Measurements from ENCODE around the gene BPIFA2. TPM values are rescaled to one million over a fixed set of nuclear protein-coding genes. Genes with fewer than 3 reads are reported as not detected.

Gene BPIFA2
- total RNA-seq, 1 donor from 2014 or later, result not detected

GRCh38 chr20:33211817-33212424 is 44.0 kb downstream of the BPIFA2 start:
- Histone ChIP-seq H3K27ac (no peak overlapping the region), H3K27me3 (ENCODE audit: low read depth) (peaks cover 14% of the 10 kb centered on the region), H3K9me3 (no peaks in the 10 kb centered on the region), H3K4me1 (no peaks in the 10 kb centered on the region), H3K36me3 (no peaks in the 10 kb centered on the region), H3K4me3 (no peak overlapping the region)
- DNase-seq (peak; percentile 58), ATAC-seq (peak; percentile 84 to 86)
- intact Hi-C loops (cut with DNase I), result no loop called here
- peak; percentile 46 for TF ChIP-seq CTCF (IDR thresholded peaks at IDR 0.05)

GRCh38 chr20:33217052-33217451 is 49.1 kb downstream of the BPIFA2 start, which contains the start of gene BPIFA3:
Gene BPIFA3, plus strand, starts transcription at chr20:33217352. Its CDS starts 185 bp downstream, at chr20:33217537.
- intact Hi-C loops (cut with DNase I), result no loop called here

GRCh38 chr20:33224399-33224798 is 56.4 kb downstream of the BPIFA2 start:
- Histone ChIP-seq H3K36me3 (no peaks in the 10 kb centered on the region), H3K9me3 (no peaks in the 10 kb centered on the region), H3K4me3 (no peak overlapping the region), H3K27ac (no peak overlapping the region), H3K27me3 (ENCODE audit: low read depth) (peaks cover 5% of the 10 kb centered on the region), H3K4me1 (no peaks in the 10 kb centered on the region)
- DNase-seq, result no peak
- intact Hi-C loops (cut with DNase I), result no loop called here
- no peak for TF ChIP-seq CTCF (IDR thresholded peaks at IDR 0.05)
- no peak for ATAC-seq

More at GRCh38 chr20:33217052-33217451, 49.1 kb downstream of the BPIFA2 start, which contains the start of gene BPIFA3:
- no peaks in the 10 kb centered on the region for H3K36me3 ChIP-seq
- H3K4me1 ChIP-seq, result no peaks in the 10 kb centered on the region
- peak in 1 of 2 donors; percentile 25 for ATAC-seq
- no peak for TF ChIP-seq CTCF (IDR thresholded peaks at IDR 0.05)
- no peak within 1 kb of the TSS for H3K4me3 ChIP-seq
- no peak for DNase-seq
- no peaks in the 10 kb centered on the region for H3K9me3 ChIP-seq
- H3K27me3 ChIP-seq (ENCODE audit: low read depth), result peaks cover 10% of the 10 kb centered on the region
- H3K27ac ChIP-seq, result no peak within 1 kb of the TSS

DNA sequence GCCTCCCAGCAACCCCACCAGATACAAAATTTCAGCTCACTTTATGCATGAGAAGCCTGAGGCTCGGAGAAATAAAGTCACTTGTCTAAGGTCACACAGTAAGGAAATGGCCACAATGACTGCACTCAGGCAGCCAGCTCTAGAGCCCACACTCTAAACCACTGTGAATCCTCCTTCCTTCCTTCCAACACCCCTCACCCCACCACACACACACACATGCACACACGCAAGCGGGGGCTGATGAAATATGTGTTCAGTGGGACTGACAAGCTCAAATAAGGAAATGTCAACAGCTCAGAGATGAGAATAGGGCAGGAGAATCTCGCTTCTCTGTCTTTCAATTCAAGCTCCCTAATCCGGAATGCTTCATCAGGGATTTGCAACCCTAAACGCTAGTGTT is 61.9 kb downstream of the BPIFA2 start:
- H3K4me1 ChIP-seq, result no peaks in the 10 kb centered on the region
- no peak for DNase-seq
- H3K27ac ChIP-seq, result no peak overlapping the region
- ATAC-seq, result no peak
- no peaks in the 10 kb centered on the region for H3K27me3 ChIP-seq (ENCODE audit: low read depth)
- no peaks in the 10 kb centered on the region for H3K36me3 ChIP-seq
- no peaks in the 10 kb centered on the region for H3K9me3 ChIP-seq
- intact Hi-C loops (cut with DNase I), result no loop called here
- H3K4me3 ChIP-seq, result no peak overlapping the region
- no peak for TF ChIP-seq CTCF (IDR thresholded peaks at IDR 0.05)

Other genes starting within 250 kb of the BPIFA2 start
- gene SUN5, start 163.7 kb upstream of the BPIFA2 start, total RNA-seq, result not detected
- 0.21 TPM for gene BPIFB2, start 160.5 kb upstream of the BPIFA2 start, total RNA-seq
- gene BPIFB6, start 136.5 kb upstream of the BPIFA2 start, total RNA-seq, result not detected
- gene BPIFB3, start 114.3 kb upstream of the BPIFA2 start, total RNA-seq, result not detected
- not detected for gene BPIFB4, start 88.5 kb upstream of the BPIFA2 start, total RNA-seq
- gene BPIFA3, start 49.2 kb downstream of the BPIFA2 start, total RNA-seq, result not detected
- 28.4 TPM for gene BPIFA1, start 67.8 kb downstream of the BPIFA2 start, total RNA-seq
- 263 TPM for gene BPIFB1, start 115.1 kb downstream of the BPIFA2 start, total RNA-seq
- gene CDK5RAP1, start 233.4 kb downstream of the BPIFA2 start, total RNA-seq, result 23.2 TPM

All from lower lobe of right lung (tissue), 2 donors.